Measurements from ENCODE around the gene RNF144A. TPM values are rescaled to one million over a fixed set of nuclear protein-coding genes. Genes with fewer than 3 reads are reported as not detected.

RNF144A gene
- total and polyA plus RNA-seq, 2 experiments from 2014 or later = 5.4 to 10.1 TPM

- no peak overlapping the region for H2AFZ ChIP-seq
- H3K27ac ChIP-seq = no peak overlapping the region
- H4K20me1 ChIP-seq (ENCODE audit: insufficient read depth, poor library complexity, severe bottlenecking) = no peaks in the 10 kb centered on the region
- H3K79me2 ChIP-seq = peaks cover 49% of the 10 kb centered on the region
- peaks cover 4% of the 10 kb centered on the region for H3K4me1 ChIP-seq (ENCODE audit: insufficient read depth)
- DNase-seq (ENCODE audit: low spot score) = no peak
- no peaks in the 10 kb centered on the region for H3K36me3 ChIP-seq (replicated peaks; ENCODE audit: insufficient read depth, low read depth)
- WGBS (ENCODE audit: low lambda C conversion rate, missing lambda C conversion rate) = 92% methylated on average over 6 of the region's 6 CpGs
- H3K4me3 ChIP-seq = no peak overlapping the region
- no peak overlapping the region for H3K4me2 ChIP-seq
- H3K27me3 ChIP-seq = no peaks in the 10 kb centered on the region
- TF ChIP-seq EZH2 (IDR thresholded peaks at IDR 0.05; ENCODE audit: borderline replicate concordance) (no peak), EZH2phosphoT487 (IDR thresholded peaks at IDR 0.05; ENCODE audit: low read depth, severe bottlenecking, unreplicated experiment) (no peak), CTCF (IDR thresholded peaks at IDR 0.05; ENCODE audit: poor library complexity) (no peak)
- no peaks in the 10 kb centered on the region for H3K9me2 ChIP-seq (replicated peaks; ENCODE audit: insufficient read depth)
- no peaks in the 10 kb centered on the region for H3K9me3 ChIP-seq (ENCODE audit: low read depth)
Observed at GRCh38 chr2:6929196-6929819, 12.1 kb downstream of the RNF144A start.

- no peak for DNase-seq (ENCODE audit: low spot score)
- Histone ChIP-seq H3K9me3 (ENCODE audit: low read depth) (no peaks in the 10 kb centered on the region), H3K27me3 (no peaks in the 10 kb centered on the region), H3K36me3 (replicated peaks; ENCODE audit: insufficient read depth, low read depth) (no peaks in the 10 kb centered on the region), H3K27ac (no peak overlapping the region), H3K9me2 (replicated peaks; ENCODE audit: insufficient read depth) (no peaks in the 10 kb centered on the region), H3K79me2 (peaks cover 40% of the 10 kb centered on the region), H4K20me1 (ENCODE audit: insufficient read depth, poor library complexity, severe bottlenecking) (no peaks in the 10 kb centered on the region), H2AFZ (no peak overlapping the region), H3K4me2 (no peak overlapping the region), H3K4me3 (no peak overlapping the region), H3K4me1 (ENCODE audit: insufficient read depth) (peaks cover 4% of the 10 kb centered on the region)
- 95% methylated on average over 4 of the region's 4 CpGs for WGBS (ENCODE audit: low lambda C conversion rate, missing lambda C conversion rate)
- TF ChIP-seq EZH2 (IDR thresholded peaks at IDR 0.05; ENCODE audit: borderline replicate concordance) (no peak), CTCF (IDR thresholded peaks at IDR 0.05; ENCODE audit: poor library complexity) (no peak), EZH2phosphoT487 (IDR thresholded peaks at IDR 0.05; ENCODE audit: low read depth, severe bottlenecking, unreplicated experiment) (no peak)
Observed at GRCh38 chr2:6930923-6931647, 13.9 kb downstream of the RNF144A start.

- Histone ChIP-seq H3K9me2 (replicated peaks; ENCODE audit: insufficient read depth) (no peaks in the 10 kb centered on the region), H3K9me3 (ENCODE audit: low read depth) (no peaks in the 10 kb centered on the region), H3K27me3 (no peaks in the 10 kb centered on the region), H4K20me1 (ENCODE audit: insufficient read depth, poor library complexity, severe bottlenecking) (no peaks in the 10 kb centered on the region), H3K4me2 (no peak overlapping the region), H3K79me2 (peaks cover 40% of the 10 kb centered on the region), H2AFZ (no peak overlapping the region), H3K36me3 (replicated peaks; ENCODE audit: insufficient read depth, low read depth) (no peaks in the 10 kb centered on the region), H3K27ac (no peak overlapping the region), H3K4me3 (no peak overlapping the region), H3K4me1 (ENCODE audit: insufficient read depth) (peaks cover 4% of the 10 kb centered on the region)
- WGBS (ENCODE audit: low lambda C conversion rate, missing lambda C conversion rate) = 64% methylated on average over 1 of the region's 1 CpG
- no peak for DNase-seq (ENCODE audit: low spot score)
- TF ChIP-seq EZH2phosphoT487 (IDR thresholded peaks at IDR 0.05; ENCODE audit: low read depth, severe bottlenecking, unreplicated experiment) = no peak
- TF ChIP-seq CTCF (IDR thresholded peaks at IDR 0.05; ENCODE audit: poor library complexity) = no peak
- no peak for TF ChIP-seq EZH2 (IDR thresholded peaks at IDR 0.05; ENCODE audit: borderline replicate concordance)
Observed at GRCh38 chr2:6931753-6932152, 14.5 kb downstream of the RNF144A start.
